ENCODE measurements around the gene KIF5C.

GRCh38 chr2:148957023-148957422, 82.0 kb downstream of the KIF5C start:
- TF ChIP-seq POLR2AphosphoS5 (IDR thresholded peaks at IDR 0.05; ENCODE audit: low read depth) (no peak), GABPA (IDR thresholded peaks at IDR 0.05; ENCODE audit: low read depth) (no peak)
- TF ChIP-seq, protein P1, sequence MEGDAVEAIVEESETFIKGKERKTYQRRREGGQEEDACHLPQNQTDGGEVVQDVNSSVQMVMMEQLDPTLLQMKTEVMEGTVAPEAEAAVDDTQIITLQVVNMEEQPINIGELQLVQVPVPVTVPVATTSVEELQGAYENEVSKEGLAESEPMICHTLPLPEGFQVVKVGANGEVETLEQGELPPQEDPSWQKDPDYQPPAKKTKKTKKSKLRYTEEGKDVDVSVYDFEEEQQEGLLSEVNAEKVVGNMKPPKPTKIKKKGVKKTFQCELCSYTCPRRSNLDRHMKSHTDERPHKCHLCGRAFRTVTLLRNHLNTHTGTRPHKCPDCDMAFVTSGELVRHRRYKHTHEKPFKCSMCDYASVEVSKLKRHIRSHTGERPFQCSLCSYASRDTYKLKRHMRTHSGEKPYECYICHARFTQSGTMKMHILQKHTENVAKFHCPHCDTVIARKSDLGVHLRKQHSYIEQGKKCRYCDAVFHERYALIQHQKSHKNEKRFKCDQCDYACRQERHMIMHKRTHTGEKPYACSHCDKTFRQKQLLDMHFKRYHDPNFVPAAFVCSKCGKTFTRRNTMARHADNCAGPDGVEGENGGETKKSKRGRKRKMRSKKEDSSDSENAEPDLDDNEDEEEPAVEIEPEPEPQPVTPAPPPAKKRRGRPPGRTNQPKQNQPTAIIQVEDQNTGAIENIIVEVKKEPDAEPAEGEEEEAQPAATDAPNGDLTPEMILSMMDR (IDR thresholded peaks at IDR 0.05; ENCODE audit: insufficient read depth, low read length), result no peak
